A549 (cell line): ENCODE measurements around the gene UIMC1.

Experiments used
- HDAC2 ChIP-seq: fragments of 200-600 bp; sonication (generic); IDR thresholded peaks from 2 replicates; pipeline ENCODE4 v1.6.1; 2016
- HOXA7 ChIP-seq: fragments of 250-450 bp; sonication (Bioruptor Pico); IDR thresholded peaks from 2 replicates; pipeline ENCODE4 v1.5.0; 2020; ENCODE audit warnings: mild to moderate bottlenecking, moderate library complexity
- POLR2A ChIP-seq: IDR thresholded peaks from 2 replicates; pipeline ENCODE4 v1.6.1; 2012; ENCODE audit warnings: mild to moderate bottlenecking, low read length
- RARB ChIP-seq: fragments of 250-450 bp; sonication (Bioruptor Pico); IDR thresholded peaks from 2 replicates; pipeline ENCODE4 v1.8.0; 2021; ENCODE audit warnings: mild to moderate bottlenecking, moderate library complexity
- RCOR1 ChIP-seq: fragments of 150-350 bp; IDR thresholded peaks from 2 replicates; pipeline ENCODE4 v1.6.1; 2014; ENCODE audit warnings: antibody characterized with exemption, low read length, low read depth
- RFX5 ChIP-seq: fragments of 450-650 bp; IDR thresholded peaks from 2 replicates; pipeline ENCODE4 v1.7.1; 2014; ENCODE audit warnings: antibody characterized with exemption, mild to moderate bottlenecking, moderate library complexity
- RNF2 ChIP-seq: fragments of 200-600 bp; sonication (generic); IDR thresholded peaks from 2 replicates; pipeline ENCODE4 v1.6.1; 2016; ENCODE audit warnings: low read depth, mild to moderate bottlenecking, antibody characterized with exemption, moderate library complexity, borderline replicate concordance
- SMC3 ChIP-seq: fragments of >200 bp; sonication (Bioruptor Twin); formaldehyde crosslinking; IDR thresholded peaks from 3 replicates; pipeline ENCODE4 v1.6.1; 2018; ENCODE audit warnings: inconsistent platforms
- SREBF2 ChIP-seq: fragments of 450-650 bp; IDR thresholded peaks from 2 replicates; pipeline ENCODE4 v1.6.1; 2014; ENCODE audit warnings: mild to moderate bottlenecking, moderate library complexity
- TF ChIP-seq, protein P1 (sequence below): fragments of >200 bp; sonication (Bioruptor Twin); formaldehyde crosslinking; IDR thresholded peaks from 3 replicates; pipeline ENCODE4 v1.5.1; 2016

DNA sequence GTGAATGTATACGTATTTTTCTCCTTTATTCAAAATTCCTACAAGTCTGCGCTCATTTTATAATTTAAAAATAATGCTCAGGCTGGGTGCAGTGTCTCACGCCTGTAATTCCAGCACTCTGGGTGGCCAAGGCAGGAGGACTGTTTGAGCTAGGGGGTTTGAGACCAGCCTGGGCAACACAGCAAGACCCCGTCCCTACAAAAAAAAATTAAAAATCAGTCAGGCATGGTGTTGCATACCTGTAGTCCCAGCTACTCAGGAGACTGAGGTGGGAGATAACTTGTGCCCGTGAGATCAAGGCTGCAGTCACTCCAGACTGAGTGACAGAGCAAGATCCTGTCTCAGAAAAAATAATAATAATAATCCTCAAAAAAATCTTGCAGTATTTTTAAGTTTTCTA lies 7.8 kb downstream of the UIMC1 start:
- no peak for TF ChIP-seq RARB
- no peak for TF ChIP-seq HOXA7 (CRISPR knock-in tag)
- no peak for TF ChIP-seq POLR2A
- TF ChIP-seq SMC3: no peak
- TF ChIP-seq, protein P1, sequence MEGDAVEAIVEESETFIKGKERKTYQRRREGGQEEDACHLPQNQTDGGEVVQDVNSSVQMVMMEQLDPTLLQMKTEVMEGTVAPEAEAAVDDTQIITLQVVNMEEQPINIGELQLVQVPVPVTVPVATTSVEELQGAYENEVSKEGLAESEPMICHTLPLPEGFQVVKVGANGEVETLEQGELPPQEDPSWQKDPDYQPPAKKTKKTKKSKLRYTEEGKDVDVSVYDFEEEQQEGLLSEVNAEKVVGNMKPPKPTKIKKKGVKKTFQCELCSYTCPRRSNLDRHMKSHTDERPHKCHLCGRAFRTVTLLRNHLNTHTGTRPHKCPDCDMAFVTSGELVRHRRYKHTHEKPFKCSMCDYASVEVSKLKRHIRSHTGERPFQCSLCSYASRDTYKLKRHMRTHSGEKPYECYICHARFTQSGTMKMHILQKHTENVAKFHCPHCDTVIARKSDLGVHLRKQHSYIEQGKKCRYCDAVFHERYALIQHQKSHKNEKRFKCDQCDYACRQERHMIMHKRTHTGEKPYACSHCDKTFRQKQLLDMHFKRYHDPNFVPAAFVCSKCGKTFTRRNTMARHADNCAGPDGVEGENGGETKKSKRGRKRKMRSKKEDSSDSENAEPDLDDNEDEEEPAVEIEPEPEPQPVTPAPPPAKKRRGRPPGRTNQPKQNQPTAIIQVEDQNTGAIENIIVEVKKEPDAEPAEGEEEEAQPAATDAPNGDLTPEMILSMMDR: no peak
- TF ChIP-seq HDAC2: no peak
- no peak for TF ChIP-seq RCOR1
- no peak for TF ChIP-seq RNF2
- no peak for TF ChIP-seq RFX5
- no peak for TF ChIP-seq SREBF2
